ENCODE results near the gene SLC16A3. TPM values are rescaled to one million over a fixed set of nuclear protein-coding genes. Genes with fewer than 3 reads are reported as not detected.
"Not testable (repeated sequence)": the region's sequence is repeated elsewhere in the genome, so short reads cannot be mapped to it uniquely, and the experiment has no call there.

Gene SLC16A3
- total and polyA plus RNA-seq, 2 of the 4 experiments (the other 2 are of a cell fraction) = 49.1 to 181 TPM

DNA sequence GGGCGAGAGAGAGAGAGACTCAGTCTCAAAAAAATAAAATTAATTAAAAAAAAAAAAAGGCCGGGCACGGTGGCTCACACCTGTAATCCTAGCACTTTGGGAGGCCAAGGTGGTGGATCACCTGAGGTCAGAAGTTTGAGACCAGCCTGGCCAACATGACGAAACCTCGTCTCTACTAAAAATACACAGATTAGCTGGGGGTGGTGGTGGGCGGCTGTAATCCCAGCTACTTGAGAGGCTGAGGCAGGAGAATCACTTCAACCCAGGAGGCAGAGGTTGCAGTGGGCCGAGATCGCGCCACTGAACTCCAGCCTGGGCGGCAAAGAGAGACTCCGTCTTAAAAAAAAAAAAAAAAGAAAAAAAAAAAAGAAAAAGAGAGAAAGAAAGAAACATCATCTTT lies 18.2 kb upstream of the SLC16A3 start:
- H2BK20ac ChIP-seq (ENCODE audit: low read depth, low read length); H2BK120ac ChIP-seq (ENCODE audit: low read depth, low read length); H2BK5ac ChIP-seq (ENCODE audit: low read depth, low read length, poor library complexity, severe bottlenecking); H4K5ac ChIP-seq (ENCODE audit: low read depth, low read length); H4K8ac ChIP-seq (ENCODE audit: low read depth in 2 of 2, low read length in 2 of 2); H2AK5ac ChIP-seq (ENCODE audit: low read depth, low read length); in situ Hi-C loops (cut with MboI; ENCODE audit: low sequenced_read_pairs); BruUV-seq (replicated peaks); H3K9me3 ChIP-seq (ENCODE audit: control insufficient read depth, insufficient read depth, low read length); H3K27ac ChIP-seq (ENCODE audit: insufficient read depth, low read length); H3K14ac ChIP-seq (replicated peaks; ENCODE audit: low read depth, low read length); H3K56ac ChIP-seq (ENCODE audit: extremely low read depth, insufficient read depth, low read length); DNase-seq; H3K9me1 ChIP-seq (ENCODE audit: insufficient read depth, low read length); H3K36me3 ChIP-seq (ENCODE audit: control insufficient read depth, insufficient read depth, low read length); intact Hi-C loops (cut with micrococcal nuclease); POLR2A ChIA-PET (ENCODE audit: unreplicated experiment); dilution Hi-C loops (cut with HindIII; ENCODE audit: low sequenced_read_pairs, unreplicated experiment); H4K91ac ChIP-seq (ENCODE audit: insufficient read depth, low read depth, low read length); H2AK9ac ChIP-seq (replicated peaks; ENCODE audit: low read depth, low read length, poor library complexity); H3K4me3 ChIP-seq (ENCODE audit: insufficient read depth, low read depth, low read length); H2AFZ ChIP-seq (replicated peaks; ENCODE audit: low read length, poor library complexity); H3K18ac ChIP-seq (ENCODE audit: low read depth, low read length); H4K20me1 ChIP-seq (ENCODE audit: insufficient read depth, low read length); H3K4me2 ChIP-seq (ENCODE audit: low read depth, low read length); H3K23ac ChIP-seq (ENCODE audit: low read depth, low read length); ATAC-seq (ENCODE audit: low read depth); CTCF ChIA-PET; H3K9ac ChIP-seq (ENCODE audit: low read depth, low read length); H3K4ac ChIP-seq (ENCODE audit: low read depth, low read length); H3K27me3 ChIP-seq (ENCODE audit: control insufficient read depth, insufficient read depth, low read length); H2BK15ac ChIP-seq (ENCODE audit: low read depth, low read length): not testable (repeated sequence)
- Histone ChIP-seq H3K79me1 (ENCODE audit: low read depth in 1 of 2, low read length in 2 of 2) (peaks cover 12 to 50% of the 10 kb centered on the region in 2 experiments; a peak in 3 of 4 replicates), H3K4me1 (ENCODE audit: control insufficient read depth, insufficient read depth, low read length) (peaks cover 18% of the 10 kb centered on the region)
- no CpG with 5 or more reads among the region's 11 CpGs for WGBS, 2 experiments (ENCODE audit: extremely low coverage in 2 of 2, insufficient read length in 1 of 2)
